ENCODE measurements around the gene NRIP2.
A peak's percentile ranks its signal among the peaks of the same experiment; 100 is the strongest.

NRIP2 gene

DNA sequence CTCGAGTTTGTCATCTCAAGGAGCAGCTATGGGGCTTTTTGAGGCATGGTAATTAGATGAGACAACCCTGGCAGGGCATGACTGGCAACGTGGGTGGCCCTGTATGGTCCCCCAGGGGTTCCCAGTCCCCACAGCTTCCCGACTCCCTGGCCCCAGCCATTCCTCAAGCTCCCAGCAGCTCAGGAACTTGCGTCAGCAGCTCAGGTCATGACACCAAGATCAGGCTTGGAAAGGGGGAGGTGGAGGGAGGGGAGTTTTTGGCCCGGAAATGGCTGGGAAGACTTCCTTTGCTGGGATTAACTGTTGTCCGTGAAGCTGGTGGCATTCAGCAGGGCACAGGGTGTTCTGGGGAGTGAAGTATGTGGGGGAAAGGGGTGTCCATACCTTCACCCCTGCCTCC is 10.4 kb upstream of the NRIP2 start:
- DNase-seq (ENCODE audit: low read depth): no peak

DNA sequence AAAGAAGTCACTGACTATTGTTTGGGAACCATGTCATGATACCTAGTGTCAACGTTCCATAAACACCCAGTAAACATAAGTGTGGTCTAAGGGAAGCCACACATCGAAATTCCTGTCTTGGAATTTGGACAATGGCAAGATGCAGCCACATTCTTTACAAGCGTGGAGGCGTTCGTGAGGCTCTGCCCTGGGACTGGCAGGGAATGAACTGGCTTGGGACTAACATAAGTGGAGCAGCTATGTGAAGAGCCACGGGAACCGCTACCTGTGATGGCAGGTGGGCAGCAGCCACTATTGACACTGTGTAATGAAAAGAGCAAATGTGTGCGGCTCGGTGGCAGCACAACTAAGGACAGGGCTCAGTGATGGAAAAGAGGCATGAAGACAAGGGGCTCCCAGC is 10.0 kb upstream of the NRIP2 start:
- no peak for DNase-seq (ENCODE audit: low read depth)

DNA sequence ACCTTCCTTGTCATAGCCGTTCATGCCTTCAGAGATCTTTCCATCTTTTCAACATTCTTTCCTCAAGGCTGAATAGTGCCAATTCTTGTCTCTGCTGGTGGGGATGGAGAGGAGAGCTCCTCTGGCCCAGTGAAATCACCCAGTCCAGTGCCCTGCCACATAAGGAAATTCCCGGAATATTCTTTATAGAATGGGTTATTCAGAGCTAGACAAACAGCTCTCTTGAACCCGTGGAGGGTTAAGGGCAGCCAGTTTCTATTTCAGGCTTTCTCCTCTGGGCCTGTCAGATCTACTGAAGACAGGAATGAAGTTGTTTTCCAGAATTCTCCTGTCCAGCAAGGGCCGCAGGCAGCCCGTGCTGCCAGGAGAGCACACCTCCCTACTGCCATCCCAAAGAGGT is 8.1 kb upstream of the NRIP2 start:
- DNase-seq (ENCODE audit: low read depth): no peak

DNA sequence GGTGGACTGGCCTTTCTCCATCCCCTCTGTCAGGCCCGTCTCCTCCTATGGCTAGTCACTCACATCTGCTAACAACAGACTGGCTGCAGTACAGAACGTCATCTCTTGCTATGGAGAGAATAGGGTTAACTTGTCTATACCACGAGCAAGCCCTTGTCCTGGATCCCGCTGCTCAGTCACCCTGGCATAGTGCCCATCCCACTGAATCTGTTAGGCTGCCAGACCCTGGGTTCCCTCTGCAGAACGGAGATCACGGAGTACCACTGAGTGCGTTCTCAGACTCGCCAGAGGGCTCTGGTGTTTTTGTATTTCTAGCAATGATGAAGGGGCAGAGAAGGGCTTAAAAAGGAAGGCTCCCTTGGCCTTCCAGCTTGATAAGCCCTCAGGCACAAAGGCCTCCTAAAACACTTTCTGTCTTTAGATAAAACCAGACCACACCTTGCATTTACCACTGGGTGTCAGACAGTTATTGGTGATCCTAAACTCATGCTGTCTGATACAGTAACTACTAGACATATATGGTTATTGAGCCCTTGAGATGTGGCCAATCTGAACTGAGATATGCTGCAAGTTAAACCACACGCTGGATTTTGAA is 6.3 kb upstream of the NRIP2 start:
- DNase-seq (ENCODE audit: low read depth): no peak

DNA sequence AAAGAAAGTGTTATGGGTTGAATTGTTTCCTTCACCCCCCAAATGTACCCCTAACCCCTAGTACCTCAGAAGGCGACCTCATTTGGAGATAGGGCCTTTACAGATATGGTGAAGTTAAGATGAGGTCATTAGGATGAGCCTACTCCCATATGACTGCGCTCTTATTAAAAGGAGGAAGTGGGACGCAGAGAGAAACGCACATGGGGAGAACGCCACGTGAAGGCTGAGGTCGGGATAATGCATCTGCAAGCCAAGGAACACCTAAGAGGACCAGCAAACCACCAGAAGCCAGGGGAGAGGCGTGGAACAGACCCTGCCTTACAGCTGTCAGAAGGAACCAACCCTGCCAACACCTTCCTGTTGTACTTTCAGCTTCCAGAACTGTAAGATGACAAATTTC is 1.7 kb upstream of the NRIP2 start:
- no peak for DNase-seq (ENCODE audit: low read depth)

DNA sequence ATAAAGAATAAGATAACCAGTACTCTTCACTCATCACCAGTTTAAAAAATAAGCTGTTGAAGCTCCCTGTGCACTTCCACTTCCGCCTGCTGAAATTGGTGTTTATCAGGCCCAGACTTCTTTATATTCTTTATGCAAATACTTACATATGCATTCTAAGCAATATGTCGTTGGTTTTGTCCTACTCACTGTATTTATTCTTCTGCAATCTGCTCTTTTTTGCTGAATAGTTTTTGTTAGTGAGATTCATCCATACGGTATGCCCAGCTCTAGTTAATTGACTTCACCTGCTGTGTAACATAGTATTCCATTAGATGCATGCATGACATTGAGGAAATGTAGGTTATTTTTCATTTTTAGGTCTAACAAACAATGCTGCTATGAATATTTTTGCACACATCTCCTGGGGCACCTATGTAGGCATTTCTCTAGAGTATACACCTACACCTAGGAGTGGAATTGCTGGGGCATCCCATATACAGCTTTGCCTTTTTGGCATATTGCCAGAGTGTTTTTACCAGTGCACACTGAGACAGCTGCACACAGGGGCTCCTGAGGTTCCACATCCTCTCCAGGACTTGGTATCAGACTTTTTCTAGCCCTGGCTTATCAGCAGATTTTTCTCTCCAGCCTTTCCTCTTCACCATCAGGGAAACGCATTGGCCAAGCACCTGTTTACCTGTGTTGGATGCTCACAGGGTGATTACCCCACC is 1.0 kb upstream of the NRIP2 start:
- DNase-seq (ENCODE audit: low read depth): no peak

DNA sequence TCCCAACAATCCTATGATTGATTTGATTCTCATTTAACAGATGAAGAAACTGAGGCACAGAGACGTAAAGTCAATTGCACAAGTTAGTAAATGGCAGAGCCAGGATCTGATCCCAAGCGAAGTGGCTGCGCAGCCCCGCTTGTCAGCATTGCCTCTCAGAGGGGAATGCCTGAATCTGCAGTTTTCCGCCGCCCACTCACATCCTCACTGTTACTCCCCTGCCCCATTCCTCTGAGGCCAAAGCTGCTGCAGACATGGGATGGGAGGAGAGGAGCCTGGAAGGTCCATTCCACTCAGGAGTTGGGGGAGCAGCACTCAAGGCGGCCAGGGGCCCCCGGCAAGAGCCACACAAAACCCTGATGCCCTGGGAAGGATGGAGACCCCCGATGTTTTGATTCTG is 1.0 kb downstream of the NRIP2 start:
- no peak for DNase-seq (ENCODE audit: low read depth)

DNA sequence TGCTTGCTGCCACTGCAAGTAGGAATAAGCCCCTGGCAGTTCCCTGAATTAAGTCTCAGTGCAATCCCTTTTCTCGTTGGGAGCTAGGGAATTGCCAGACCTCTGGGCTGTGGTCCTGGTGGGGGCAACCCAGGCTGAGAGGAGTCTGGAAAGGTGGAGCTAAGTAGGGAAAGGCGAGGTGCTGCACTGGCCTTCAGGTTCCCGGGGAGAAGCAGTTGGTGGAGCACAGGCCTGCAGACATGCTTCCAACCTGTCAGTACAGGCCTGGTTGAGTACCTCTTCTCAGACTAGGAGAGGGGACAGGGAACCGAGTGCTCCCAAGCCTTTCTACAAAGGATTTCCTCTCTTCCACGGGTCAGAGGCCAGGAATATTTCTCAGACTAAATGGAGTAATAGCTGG is 1.5 kb downstream of the NRIP2 start:
- DNase-seq (ENCODE audit: low read depth): no peak

DNA sequence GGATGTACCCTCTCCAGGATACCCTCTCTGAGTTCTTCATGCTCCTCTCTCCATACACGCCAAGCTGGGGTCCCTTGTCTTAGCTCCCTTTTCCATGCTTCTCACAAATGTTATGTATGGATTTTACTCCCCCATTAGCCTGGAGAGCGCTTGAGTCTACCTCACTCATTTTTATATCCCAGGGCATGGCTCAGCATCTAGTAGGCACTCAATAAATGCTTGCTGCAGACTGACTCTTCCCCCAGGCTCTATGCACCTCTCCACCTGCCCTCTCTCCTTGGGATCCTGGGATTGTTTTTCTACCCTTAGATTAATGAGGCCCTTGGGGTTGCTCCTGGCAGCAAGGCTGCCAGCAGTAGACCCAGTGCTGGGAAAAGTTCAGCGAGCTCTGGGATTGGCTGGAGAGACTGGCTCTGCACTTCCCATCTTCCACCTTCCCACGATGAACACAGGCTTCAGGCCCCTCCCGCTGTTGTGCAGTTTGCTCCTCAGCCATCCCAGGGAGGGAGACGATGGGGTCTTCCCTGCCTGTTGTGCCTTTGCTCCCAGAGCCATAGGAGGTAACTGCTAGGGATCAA is 2.2 kb downstream of the NRIP2 start:
- DNase-seq (ENCODE audit: low read depth): no peak

DNA sequence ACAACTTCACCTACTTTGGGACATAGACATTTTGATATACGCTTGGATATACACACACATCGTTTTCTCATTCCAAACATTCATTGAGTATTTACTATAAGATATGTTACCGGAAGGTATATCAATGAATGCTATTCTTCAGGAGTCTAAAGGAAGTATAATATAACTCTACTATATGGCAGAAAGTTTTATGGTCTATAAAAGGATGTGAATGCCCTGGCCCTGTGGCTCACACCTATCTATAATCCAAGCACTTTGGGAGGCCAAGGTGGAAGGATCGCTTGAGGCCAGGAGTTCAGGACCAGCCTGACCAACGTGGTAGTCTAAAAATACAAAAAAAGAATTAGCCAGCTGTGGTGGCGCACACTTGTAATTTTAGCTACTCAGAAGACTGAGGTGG is 5.6 kb downstream of the NRIP2 start:
- no peak for DNase-seq (ENCODE audit: low read depth)

DNA sequence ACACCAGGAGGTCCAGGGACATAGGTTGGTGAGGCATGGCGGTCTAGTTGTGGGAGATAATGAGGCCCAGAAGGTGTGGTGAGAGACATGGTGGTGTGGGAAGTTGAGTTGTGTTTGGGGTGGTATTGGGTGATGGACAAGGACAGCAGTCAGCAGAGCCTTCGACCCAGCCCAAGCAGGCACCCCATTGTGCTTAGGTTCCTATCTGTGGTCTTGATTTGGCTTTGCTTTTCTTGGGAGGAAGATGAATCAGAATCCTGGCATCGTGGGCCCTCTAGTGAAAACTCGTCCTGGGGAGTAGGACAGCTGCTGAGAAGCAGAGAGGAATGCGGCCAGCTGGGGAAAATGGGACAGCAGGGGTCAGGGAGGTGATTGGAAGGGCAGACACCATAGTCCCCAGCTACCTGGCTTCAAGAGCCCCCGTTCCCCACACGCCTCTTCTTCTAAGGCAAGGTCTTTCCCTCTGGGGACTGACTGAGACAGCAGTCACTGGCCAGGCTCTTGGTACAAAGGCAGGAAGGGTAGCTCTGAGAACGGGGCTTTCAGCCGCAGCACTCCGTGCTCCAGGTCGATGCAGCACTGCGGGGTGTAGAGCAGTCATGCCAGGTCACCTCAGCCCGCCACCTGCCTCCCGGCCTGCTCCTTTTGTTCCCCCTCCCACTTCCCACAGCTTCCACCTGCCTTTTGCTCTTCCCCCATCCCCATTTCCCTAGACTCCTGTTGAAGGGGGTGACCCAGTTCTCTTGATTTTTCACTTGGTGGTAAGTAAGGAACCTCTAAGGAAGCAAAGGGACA is 7.9 kb downstream of the NRIP2 start:
- DNase-seq (ENCODE audit: low read depth): no peak

DNA sequence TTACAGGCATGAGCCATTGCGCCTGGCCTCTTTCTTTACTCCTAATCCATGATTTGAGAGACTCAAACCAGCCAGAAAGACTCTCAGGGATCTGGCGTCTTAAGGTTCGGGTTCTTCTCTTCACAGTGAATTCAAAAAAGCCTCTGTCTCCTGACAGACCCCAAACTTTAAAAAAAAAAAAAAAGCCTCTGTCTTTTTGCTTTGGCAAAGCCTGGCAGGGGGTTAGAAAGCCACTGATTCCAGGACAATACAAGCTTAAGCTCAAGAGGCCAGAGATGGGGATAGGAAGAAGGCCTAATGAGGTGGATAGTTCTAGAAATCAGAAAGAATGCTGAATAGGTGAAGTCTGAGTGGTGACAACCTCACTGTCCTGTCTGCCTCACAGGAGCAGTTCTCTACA is 8.8 kb downstream of the NRIP2 start:
- DNase-seq (ENCODE audit: low read depth): no peak

DNA sequence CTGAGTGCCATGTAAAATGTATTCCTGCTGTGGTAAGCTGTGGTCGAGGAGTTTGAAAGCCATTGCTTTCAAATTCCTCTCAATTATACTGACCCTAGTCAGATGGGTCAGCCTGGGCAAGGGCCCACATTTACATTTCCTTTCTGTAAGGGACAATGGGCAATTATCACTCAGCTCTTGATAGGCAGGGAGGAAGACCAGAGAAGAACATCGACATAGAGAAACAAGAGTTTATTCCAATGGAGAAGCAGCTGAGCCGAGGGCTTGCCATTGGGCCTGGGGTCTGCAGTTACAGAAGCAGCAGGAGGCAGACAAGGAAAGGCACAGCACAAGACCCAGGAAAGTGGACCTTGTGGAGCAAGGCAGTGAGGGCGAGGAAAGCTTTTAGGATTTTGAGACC is 9.7 kb downstream of the NRIP2 start:
- DNase-seq (ENCODE audit: low read depth): no peak

DNA sequence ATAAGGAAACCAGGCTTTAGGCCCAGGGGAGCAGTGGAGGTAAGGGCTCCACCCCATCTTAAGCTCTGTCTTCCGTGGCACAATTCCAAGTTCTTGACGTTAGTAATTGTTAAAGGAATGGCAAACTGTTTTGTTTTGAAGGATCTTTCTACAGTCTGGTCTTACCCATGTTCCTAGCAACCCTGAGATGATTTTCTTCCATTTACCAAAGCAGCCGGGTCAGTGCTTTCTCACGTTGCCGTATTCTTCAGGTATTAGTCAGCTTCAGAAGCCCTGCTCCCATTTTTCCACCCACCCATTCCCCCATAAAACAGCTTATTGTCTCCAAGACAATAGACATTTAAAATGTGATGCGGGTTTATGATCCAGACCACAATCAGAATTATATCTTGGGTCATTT is 10.3 kb downstream of the NRIP2 start:
- DNase-seq (ENCODE audit: low read depth): no peak

DNA sequence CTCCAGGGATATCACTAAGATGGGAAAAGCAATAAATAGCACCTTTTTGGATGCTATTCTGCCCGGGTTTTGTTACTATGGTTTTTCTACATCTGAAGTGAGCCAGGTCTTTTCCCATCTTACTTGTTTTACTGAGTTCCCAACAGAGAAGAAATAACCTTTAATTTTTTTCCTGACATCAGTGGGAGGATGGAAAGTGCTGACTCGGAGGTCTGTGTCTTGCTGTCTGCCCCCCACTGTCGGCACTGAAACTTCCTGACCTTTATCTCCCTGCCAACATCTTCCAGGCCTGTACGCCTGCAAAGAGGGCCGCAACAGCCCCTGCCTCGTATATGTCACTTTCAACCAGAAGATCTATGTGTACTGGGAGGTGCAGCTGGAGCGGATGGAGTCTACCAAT is 11.4 kb downstream of the NRIP2 start:
- no peak for DNase-seq (ENCODE audit: low read depth)

DNA sequence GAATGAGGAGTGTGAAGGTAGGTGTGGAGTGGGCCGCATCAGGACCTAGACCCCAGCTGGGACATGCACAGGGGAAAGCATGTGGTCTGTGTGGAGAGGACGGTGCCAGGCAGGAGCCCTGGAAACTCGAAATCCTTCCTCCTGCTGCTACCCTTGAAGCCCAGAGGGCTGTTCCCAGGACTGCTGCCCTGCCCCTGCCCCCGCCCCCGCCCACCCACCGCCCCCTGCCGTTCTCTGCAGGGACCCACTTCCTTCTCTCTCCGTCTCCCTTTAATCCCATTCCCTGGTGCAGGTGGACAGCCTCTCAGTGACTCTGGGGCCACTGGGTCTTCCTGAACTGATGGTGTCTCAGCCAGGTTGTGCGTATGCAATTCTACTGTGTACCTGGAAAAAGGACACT is 14.4 kb downstream of the NRIP2 start:
- no peak for DNase-seq (ENCODE audit: low read depth)

DNA sequence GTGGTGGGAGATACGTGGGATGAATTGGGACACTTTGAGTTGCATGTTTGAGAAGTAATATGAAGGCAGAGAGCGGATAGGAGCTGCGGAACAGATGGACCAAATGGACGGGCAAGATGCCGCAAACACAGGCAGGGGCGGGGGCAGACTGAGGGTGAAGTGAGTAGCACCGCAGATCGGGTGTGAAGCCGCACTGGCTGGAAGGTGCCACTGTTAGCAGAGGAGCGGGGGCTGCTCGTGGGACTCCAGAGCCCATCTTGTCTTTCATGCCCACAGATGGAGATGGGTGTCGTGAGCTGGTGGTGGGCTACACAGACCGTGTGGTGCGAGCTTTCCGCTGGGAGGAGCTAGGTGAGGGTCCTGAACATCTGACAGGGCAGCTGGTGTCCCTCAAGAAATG is 15.0 kb downstream of the NRIP2 start:
- no peak for DNase-seq (ENCODE audit: low read depth)

DNA sequence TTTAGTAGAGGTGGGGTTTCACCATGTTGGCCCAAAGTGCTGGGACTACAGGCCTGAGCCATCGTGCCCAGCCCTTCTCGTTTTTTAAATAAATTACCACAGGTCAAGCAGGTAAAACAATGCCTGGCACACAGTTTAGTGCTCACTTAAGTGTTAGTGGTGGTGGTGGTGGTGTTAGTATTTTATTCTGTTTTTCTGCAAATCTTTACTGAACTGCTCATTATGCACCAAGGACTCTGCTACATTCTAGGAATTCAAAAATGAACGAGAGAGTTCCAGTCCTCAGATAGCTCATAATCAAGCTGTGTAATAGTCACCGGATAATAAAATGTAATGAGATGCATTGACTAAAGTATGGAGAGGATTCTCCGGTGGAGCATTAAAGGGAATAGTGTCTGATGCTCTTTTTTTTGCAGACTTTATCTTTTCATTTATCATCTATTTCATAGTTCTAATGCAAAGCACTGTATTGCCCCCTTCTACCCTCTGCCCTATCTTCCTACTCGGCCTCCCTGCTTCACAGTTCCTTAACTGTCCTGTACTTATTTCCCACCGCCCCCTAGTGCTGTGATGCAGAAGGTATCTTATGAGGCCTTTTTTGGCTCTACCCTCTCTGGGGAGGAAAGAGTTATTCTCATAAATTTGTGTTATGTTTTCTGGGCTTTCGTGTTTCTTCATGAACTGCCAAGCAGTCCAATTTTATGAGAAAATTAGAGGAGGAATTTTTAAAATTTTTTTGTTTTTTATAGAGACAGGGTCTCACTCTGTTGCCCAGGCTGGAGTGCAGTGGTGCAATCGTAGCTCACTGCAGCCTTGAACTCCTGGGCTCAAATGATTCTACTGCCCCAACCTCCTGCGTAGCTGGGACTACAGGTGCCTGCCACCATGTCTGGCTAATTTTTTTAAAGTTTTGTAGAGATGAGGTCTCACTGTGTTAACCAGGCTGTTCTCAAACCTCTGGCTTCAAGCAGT is 21.3 kb downstream of the NRIP2 start:
- DNase-seq (ENCODE audit: low read depth): peak; percentile 13

DNA sequence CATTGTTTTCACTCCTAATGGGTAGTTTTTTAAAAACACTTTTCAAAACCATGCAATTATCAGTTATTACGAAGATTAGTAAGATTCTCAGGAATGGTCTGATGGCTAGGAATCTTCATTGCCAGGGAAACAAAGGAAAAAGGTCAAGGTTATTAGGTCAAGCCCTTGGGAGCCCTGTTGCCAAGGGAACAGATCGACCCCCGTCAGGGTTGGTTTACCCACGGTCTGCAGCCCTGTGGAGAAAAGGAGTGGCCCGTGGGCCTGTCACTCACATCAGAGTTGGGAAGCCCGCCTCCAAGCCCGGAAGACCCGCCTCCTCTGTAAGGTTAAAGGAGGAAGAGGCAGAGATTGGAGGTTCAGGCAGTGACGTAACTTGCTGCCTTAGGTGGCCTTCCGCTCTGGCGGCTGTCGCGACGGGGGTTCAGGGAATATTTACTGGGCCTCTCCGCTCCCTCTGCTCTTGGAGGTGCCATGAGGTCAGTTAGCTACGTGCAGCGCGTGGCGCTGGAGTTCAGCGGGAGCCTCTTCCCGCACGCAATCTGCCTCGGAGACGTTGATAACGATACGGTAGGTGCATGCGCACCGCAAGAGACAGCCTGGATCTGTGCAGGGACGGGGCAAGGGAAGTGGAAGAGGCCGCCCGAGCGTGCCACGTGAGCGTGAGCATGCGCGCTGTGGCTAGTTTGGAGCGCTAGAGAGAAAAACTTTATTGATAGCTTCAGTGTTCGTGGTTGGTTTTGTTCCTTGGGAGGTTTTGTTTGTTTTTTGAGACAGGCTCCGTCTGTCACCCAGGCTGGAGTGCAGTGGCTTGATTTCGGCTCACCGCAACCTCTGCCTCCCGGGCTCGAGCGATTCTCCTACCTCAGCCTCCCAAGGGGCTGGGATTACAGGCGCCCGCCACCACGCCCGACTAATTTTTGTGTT is 22.3 kb downstream of the NRIP2 start, which contains the start of gene ITFG2:
TSS of gene ITFG2 (plus strand) at position 379 of the 924 bp plus-strand sequence. CDS start at position 472, 93 bp downstream.
- DNase-seq (ENCODE audit: low read depth): peak; percentile 95

DNA sequence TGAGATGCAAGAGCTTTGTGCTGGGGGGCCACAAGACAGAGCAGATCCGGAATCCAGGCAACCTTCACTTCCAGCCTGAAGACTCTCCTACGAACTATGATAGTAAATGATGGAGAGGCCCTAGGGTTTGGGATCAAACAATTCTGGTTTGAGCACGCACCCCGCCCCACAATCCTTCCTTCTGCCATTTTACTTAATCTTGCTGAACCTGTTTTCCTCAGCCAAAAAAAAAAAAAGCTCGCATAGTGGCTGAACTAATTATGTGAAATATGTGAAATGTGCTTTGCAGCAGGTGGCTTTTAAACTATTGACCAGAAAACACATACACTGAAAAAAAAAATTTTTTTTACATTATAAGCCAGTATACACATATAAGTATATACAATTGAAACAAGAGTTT is 23.0 kb downstream of the NRIP2 start:
- no peak for DNase-seq (ENCODE audit: low read depth)

DNA sequence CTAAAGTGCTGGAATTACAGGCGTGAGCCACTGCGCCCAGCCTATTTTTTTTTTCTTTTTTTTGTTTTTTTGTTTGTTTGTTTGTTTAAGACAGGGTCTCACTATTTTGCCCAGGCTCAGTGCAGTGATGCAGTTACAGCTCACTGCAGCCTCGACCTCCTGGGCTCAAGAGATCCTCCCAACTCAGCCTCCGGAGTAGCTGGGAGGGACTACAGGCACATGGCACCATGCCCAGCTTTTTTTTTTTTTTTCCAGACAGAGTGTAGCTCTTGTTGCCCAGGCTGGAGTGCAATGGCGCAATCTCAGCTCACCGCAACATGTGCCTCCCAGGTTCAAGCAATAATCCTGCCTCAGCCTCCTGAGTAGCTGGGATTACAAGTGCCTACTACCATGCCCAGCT is 28.1 kb downstream of the NRIP2 start:
- DNase-seq (ENCODE audit: low read depth): no peak
